NCI-H2196 (cell line): ENCODE data around the gene SCO2.
A peak's percentile ranks its signal among the peaks of the same experiment; 100 is the strongest.

Experiments
- DNase-seq: peaks from one replicate; lab custom pipeline; 2025; ENCODE audit not compliant: unreplicated experiment; lab: John Stamatoyannopoulos, UW

SCO2 gene

GRCh38 chr22:50532824-50533796 lies 7.7 kb upstream of the SCO2 start:
- DNase-seq, result no peak

GRCh38 chr22:50531962-50532674 lies 6.7 kb upstream of the SCO2 start:
- DNase-seq, result no peak

GRCh38 chr22:50531546-50531961 lies 6.2 kb upstream of the SCO2 start:
- DNase-seq, result peak; percentile 35

- DNase-seq, result peak; percentile 59
Measured at GRCh38 chr22:50530877-50531545, 5.6 kb upstream of the SCO2 start.

- DNase-seq, result no peak
Measured at GRCh38 chr22:50530580-50530876, 5.1 kb upstream of the SCO2 start.

- no peak for DNase-seq
Measured at GRCh38 chr22:50529897-50530579, 4.6 kb upstream of the SCO2 start, which contains the start of gene TYMP. TYMP (minus strand) TSS chr22:50530012; CDS start chr22:50529709, 303 bp downstream.

GRCh38 chr22:50529416-50529896 lies 4.1 kb upstream of the SCO2 start:
- no peak for DNase-seq

- no peak for DNase-seq
Measured at GRCh38 chr22:50528682-50529415, 3.5 kb upstream of the SCO2 start.

GRCh38 chr22:50527921-50528681 lies 2.7 kb upstream of the SCO2 start:
- no peak for DNase-seq

- no peak for DNase-seq
Measured at GRCh38 chr22:50526834-50527801, 1.7 kb upstream of the SCO2 start.

GRCh38 chr22:50526108-50526833 lies 873 bp upstream of the SCO2 start:
- peak; percentile 50 for DNase-seq

GRCh38 chr22:50525858-50526107 lies 385 bp upstream of the SCO2 start:
- no peak for DNase-seq

- no peak for DNase-seq
Measured at GRCh38 chr22:50524676-50525103, 708 bp downstream of the SCO2 start.

- no peak for DNase-seq
Measured at GRCh38 chr22:50523806-50524675, 1.4 kb downstream of the SCO2 start.

GRCh38 chr22:50523458-50523805 lies 2.0 kb downstream of the SCO2 start:
- DNase-seq, result no peak

GRCh38 chr22:50522806-50523438 lies 2.5 kb downstream of the SCO2 start:
- no peak for DNase-seq
